ENCODE data around the gene CA5A. TPM values are rescaled to one million over a fixed set of nuclear protein-coding genes. Genes with fewer than 3 reads are reported as not detected.
"Not testable (repeated sequence)": the region's sequence is repeated elsewhere in the genome, so short reads cannot be mapped to it uniquely, and the experiment has no call there.

CA5A gene
- total RNA-seq, 1 donor from 2014 or later: 0.06 TPM

DNA sequence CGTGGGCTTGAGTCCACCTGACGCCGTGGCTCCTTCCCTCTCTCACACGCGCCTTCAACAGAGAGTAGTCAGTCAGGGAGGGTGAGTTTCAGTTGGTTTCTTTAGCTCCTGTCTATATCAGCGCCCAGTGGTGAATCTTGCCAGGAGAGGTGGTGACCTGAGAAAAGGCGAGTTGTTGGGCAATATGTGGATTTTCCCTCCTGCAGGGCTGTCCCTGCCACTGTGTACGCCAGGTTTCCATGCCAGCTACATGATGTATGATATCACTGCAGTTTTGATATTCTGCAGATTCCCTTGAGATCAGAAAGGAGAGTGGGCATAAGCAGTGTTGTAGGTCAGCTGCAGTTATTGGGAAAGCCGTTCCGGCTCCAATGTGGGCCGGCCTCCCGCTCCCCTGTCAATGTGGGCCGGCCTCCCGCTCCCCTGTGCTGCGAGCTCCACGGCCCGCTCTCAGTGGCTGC, 46.3 kb upstream of the CA5A start:
- intact Hi-C loops (cut with DNase I): no loop called here
- DNase-seq (no peak), ATAC-seq (no peak)
- Histone ChIP-seq H3K4me1 (no peaks in the 10 kb centered on the region), H3K27me3 (ENCODE audit: low read depth) (no peaks in the 10 kb centered on the region), H3K4me3 (no peak overlapping the region), H3K27ac (no peak overlapping the region), H3K9me3 (no peaks in the 10 kb centered on the region), H3K36me3 (peaks cover 42% of the 10 kb centered on the region)
- TF ChIP-seq, protein P1, sequence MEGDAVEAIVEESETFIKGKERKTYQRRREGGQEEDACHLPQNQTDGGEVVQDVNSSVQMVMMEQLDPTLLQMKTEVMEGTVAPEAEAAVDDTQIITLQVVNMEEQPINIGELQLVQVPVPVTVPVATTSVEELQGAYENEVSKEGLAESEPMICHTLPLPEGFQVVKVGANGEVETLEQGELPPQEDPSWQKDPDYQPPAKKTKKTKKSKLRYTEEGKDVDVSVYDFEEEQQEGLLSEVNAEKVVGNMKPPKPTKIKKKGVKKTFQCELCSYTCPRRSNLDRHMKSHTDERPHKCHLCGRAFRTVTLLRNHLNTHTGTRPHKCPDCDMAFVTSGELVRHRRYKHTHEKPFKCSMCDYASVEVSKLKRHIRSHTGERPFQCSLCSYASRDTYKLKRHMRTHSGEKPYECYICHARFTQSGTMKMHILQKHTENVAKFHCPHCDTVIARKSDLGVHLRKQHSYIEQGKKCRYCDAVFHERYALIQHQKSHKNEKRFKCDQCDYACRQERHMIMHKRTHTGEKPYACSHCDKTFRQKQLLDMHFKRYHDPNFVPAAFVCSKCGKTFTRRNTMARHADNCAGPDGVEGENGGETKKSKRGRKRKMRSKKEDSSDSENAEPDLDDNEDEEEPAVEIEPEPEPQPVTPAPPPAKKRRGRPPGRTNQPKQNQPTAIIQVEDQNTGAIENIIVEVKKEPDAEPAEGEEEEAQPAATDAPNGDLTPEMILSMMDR (IDR thresholded peaks at IDR 0.05): no peak

DNA sequence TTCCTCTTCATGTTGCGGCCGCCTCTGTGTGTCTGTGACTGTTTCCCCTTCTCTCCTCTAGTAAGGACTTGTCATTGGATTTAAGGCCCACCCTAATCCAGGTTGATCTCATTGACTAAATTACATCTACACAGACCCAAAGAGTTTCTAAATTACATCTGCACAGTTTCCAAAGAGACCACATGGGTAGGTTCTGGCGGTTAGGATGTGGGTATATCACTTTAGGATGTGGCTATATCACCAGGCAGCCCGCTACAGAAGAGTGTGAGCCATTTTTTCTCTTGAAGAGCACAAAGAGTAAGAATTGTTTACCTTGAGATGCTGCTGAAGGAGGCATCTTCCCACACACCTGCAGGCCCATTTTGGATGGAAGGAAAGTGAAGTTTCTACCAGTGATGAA, 45.0 kb upstream of the CA5A start:
- DNase-seq; intact Hi-C loops (cut with DNase I); H3K27me3 ChIP-seq (ENCODE audit: low read depth); ATAC-seq; H3K4me3 ChIP-seq; H3K4me1 ChIP-seq; H3K27ac ChIP-seq; H3K9me3 ChIP-seq: not testable (repeated sequence)
- peaks cover 42% of the 10 kb centered on the region for H3K36me3 ChIP-seq

GRCh38 chr16:87979911-87980630, 43.7 kb upstream of the CA5A start:
- intact Hi-C loops (cut with DNase I): not testable (repeated sequence)

GRCh38 chr16:87979352-87979751, 43.0 kb upstream of the CA5A start:
- intact Hi-C loops (cut with DNase I): no loop called here
- ATAC-seq (no peak), DNase-seq (no peak)
- H3K27me3 ChIP-seq (ENCODE audit: low read depth): no peaks in the 10 kb centered on the region
- TF ChIP-seq, protein P1 (IDR thresholded peaks at IDR 0.05): no peak
- H3K9me3 ChIP-seq: no peaks in the 10 kb centered on the region
- H3K27ac ChIP-seq: no peak overlapping the region
- peaks cover 2% of the 10 kb centered on the region for H3K4me1 ChIP-seq
- no peak overlapping the region for H3K4me3 ChIP-seq
- H3K36me3 ChIP-seq: peaks cover 21% of the 10 kb centered on the region

More at GRCh38 chr16:87979911-87980630, 43.7 kb upstream of the CA5A start:
- H3K4me1 ChIP-seq; H3K27me3 ChIP-seq (ENCODE audit: low read depth); H3K4me3 ChIP-seq; H3K27ac ChIP-seq; DNase-seq; ATAC-seq; H3K9me3 ChIP-seq: not testable (repeated sequence)
- H3K36me3 ChIP-seq: peaks cover 29% of the 10 kb centered on the region

DNA sequence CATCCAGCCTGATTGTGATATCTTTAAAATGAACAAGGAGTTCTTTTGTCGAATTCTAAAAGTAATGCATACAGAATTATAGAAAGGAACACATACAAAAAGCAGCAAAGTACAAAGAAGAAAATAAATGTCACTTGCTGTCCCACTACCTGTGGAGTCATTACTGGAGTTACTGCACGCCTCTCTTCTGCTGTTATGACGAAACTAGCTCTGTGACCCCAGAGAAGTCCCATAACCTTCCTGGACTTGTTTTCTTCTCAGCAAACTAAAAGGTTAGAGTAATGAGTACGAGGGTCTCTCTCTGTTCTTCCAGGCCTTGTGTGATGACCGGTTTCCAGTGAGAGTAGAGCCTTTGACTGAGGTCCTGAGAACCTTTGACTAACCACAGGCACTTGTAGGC, 41.8 kb upstream of the CA5A start:
- H3K27me3 ChIP-seq (ENCODE audit: low read depth): no peaks in the 10 kb centered on the region
- no peak for ATAC-seq

GRCh38 chr16:87976665-87977064, 40.3 kb upstream of the CA5A start:
- intact Hi-C loops (cut with DNase I): no loop called here
- DNase-seq (no peak), ATAC-seq (no peak)
- Histone ChIP-seq H3K9me3 (peaks cover 13% of the 10 kb centered on the region), H3K4me1 (peaks cover 9% of the 10 kb centered on the region), H3K27ac (no peak overlapping the region), H3K36me3 (peaks cover 12% of the 10 kb centered on the region), H3K4me3 (no peak overlapping the region), H3K27me3 (ENCODE audit: low read depth) (no peaks in the 10 kb centered on the region)
- TF ChIP-seq, protein P1 (IDR thresholded peaks at IDR 0.05): no peak

More for the DNA sequence above, 41.8 kb upstream of the CA5A start:
- Histone ChIP-seq H3K4me3 (no peak overlapping the region), H3K4me1 (peaks cover 9% of the 10 kb centered on the region), H3K27ac (no peak overlapping the region), H3K36me3 (peaks cover 18% of the 10 kb centered on the region), H3K9me3 (no peaks in the 10 kb centered on the region)
- TF ChIP-seq, protein P1 (IDR thresholded peaks at IDR 0.05): no peak
- intact Hi-C loops (cut with DNase I): no loop called here
- no peak for DNase-seq
